HepG2 (cell line): ENCODE measurements around the gene TECPR1. TPM values are rescaled to one million over a fixed set of nuclear protein-coding genes. Genes with fewer than 3 reads are reported as not detected.

ENCODE experiments used
- CEBPB ChIP-seq: IDR thresholded peaks from 2 replicates; pipeline ENCODE4 v1.6.1; 2011; ENCODE audit warnings: low read depth, low read length, improper control_type of control experiment, borderline replicate concordance
- DNMT1 ChIP-seq: sonication (generic); formaldehyde crosslinking; IDR thresholded peaks from 2 replicates; pipeline ENCODE4 v1.5.1; 2020; ENCODE audit warnings: mild to moderate bottlenecking, missing genetic modification reagents
- FOSL2 ChIP-seq: sonication (generic); formaldehyde crosslinking; IDR thresholded peaks from 2 replicates; pipeline ENCODE4 v1.4.0; 2020; ENCODE audit warnings: missing genetic modification reagents
- LRRFIP1 ChIP-seq: sonication (generic); formaldehyde crosslinking; conservative IDR thresholded peaks from 2 replicates; pipeline ENCODE4 v1.4.0; 2020; ENCODE audit warnings: missing genetic modification reagents
- MLLT10 ChIP-seq: sonication (generic); formaldehyde crosslinking; IDR thresholded peaks from 2 replicates; pipeline ENCODE4 v1.4.0; 2020; ENCODE audit warnings: missing genetic modification reagents
- MXD4 ChIP-seq: IDR thresholded peaks from 2 replicates; pipeline ENCODE4 v1.6.1; 2016; ENCODE audit warnings: mild to moderate bottlenecking, missing biosample characterization, missing genetic modification reagents
- MYC ChIP-seq: sonication (generic); formaldehyde crosslinking; IDR thresholded peaks from 2 replicates; pipeline ENCODE4 v1.9.0; 2021; ENCODE audit warnings: missing genetic modification reagents, borderline replicate concordance
- NFE2 ChIP-seq: sonication (generic); formaldehyde crosslinking; IDR thresholded peaks from 2 replicates; pipeline ENCODE4 v1.4.0; 2020; ENCODE audit warnings: missing genetic modification reagents
- PCBP1 ChIP-seq: fragments of 200-400 bp; formaldehyde crosslinking; IDR thresholded peaks from 2 replicates; pipeline ENCODE4 v1.6.1; 2017; ENCODE audit warnings: mild to moderate bottlenecking, low read depth, low read length, borderline replicate concordance
- RBAK ChIP-seq: sonication (generic); formaldehyde crosslinking; IDR thresholded peaks from 2 replicates; pipeline ENCODE4 v1.5.1; 2020; ENCODE audit warnings: mild to moderate bottlenecking, missing genetic modification reagents
- SIX4 ChIP-seq: sonication (generic); formaldehyde crosslinking; IDR thresholded peaks from 2 replicates; pipeline ENCODE4 v1.4.0; 2020; ENCODE audit warnings: missing genetic modification reagents
- U2AF1 ChIP-seq: fragments of 200-400 bp; formaldehyde crosslinking; optimal IDR thresholded peaks from 2 replicates; pipeline ENCODE3; 2017; ENCODE audit warnings: mild to moderate bottlenecking, low read depth, low read length
- YEATS4 ChIP-seq: sonication (generic); formaldehyde crosslinking; IDR thresholded peaks from 2 replicates; pipeline ENCODE4 v1.4.0; 2020; ENCODE audit warnings: missing genetic modification reagents, borderline replicate concordance
- ZBTB7A ChIP-seq: sonication (generic); formaldehyde crosslinking; IDR thresholded peaks from 2 replicates; pipeline ENCODE4 v1.8.0; 2022; ENCODE audit warnings: mild to moderate bottlenecking, missing genetic modification reagents
- ZIK1 ChIP-seq: sonication (generic); formaldehyde crosslinking; IDR thresholded peaks from 2 replicates; pipeline ENCODE4 v1.5.0; 2020; ENCODE audit warnings: mild to moderate bottlenecking, low read depth, missing genetic modification reagents, borderline replicate concordance
- ZNF101 ChIP-seq: sonication (generic); formaldehyde crosslinking; IDR thresholded peaks from 2 replicates; pipeline ENCODE4 v1.4.0; 2020; ENCODE audit warnings: mild to moderate bottlenecking, low read depth, missing genetic modification reagents, borderline replicate concordance
- ZNF460 ChIP-seq: sonication (generic); formaldehyde crosslinking; IDR thresholded peaks from 2 replicates; pipeline ENCODE4 v1.5.1; 2020; ENCODE audit warnings: missing genetic modification reagents, mild to moderate bottlenecking, borderline replicate concordance
- polyA plus RNA-seq, 8 experiments: library from polyadenylated mRNA; depleted of rRNA in 3 of 8; stranded (reverse) in 7 of 8; unstranded in 1 of 8; fragments of >200 nt; fragmentation: Illumina TruSeq in 4 of 8; extraction: Trizol in 4 of 8; gene quantifications; 2 replicates each; pipeline versions ENCODE4 v1.2.1 to v1.2.3, GENCODE V29; 2011 to 2016; ENCODE audit warnings: low read depth in 4 of 8, missing spikeins in 1 of 8, mixed read lengths in 1 of 8; ENCODE audit not compliant: insufficient read depth in 1 of 8
- total RNA-seq, 5 experiments: library from RNA; depleted of rRNA; stranded (reverse); fragments of >200 nt; fragmentation: Illumina TruSeq; extraction: Trizol; gene quantifications; 2 replicates each; pipeline ENCODE4 v1.2.3, GENCODE V29; 2016; ENCODE audit warnings: low read depth in 1 of 5
- TF ChIP-seq, protein P1 (sequence below): sonication (generic); formaldehyde crosslinking; IDR thresholded peaks from 2 replicates; pipeline ENCODE4 v1.5.1; 2020; ENCODE audit warnings: mild to moderate bottlenecking, moderate library complexity, missing genetic modification reagents
- TF ChIP-seq, protein P2 (sequence below): sonication (generic); formaldehyde crosslinking; IDR thresholded peaks from 2 replicates; pipeline ENCODE4 v1.4.0; 2020; ENCODE audit warnings: missing genetic modification reagents, borderline replicate concordance
- TF ChIP-seq, protein P3 (sequence below): sonication (generic); formaldehyde crosslinking; IDR thresholded peaks from 2 replicates; pipeline ENCODE4; 2020; ENCODE audit warnings: missing genetic modification reagents, mild to moderate bottlenecking, borderline replicate concordance

TECPR1 gene
- total and polyA plus RNA-seq, 2 of the 13 experiments (the other 11 are each of a cell fraction or from before 2014, with no cell fraction given): 2.3 to 6.3 TPM

DNA sequence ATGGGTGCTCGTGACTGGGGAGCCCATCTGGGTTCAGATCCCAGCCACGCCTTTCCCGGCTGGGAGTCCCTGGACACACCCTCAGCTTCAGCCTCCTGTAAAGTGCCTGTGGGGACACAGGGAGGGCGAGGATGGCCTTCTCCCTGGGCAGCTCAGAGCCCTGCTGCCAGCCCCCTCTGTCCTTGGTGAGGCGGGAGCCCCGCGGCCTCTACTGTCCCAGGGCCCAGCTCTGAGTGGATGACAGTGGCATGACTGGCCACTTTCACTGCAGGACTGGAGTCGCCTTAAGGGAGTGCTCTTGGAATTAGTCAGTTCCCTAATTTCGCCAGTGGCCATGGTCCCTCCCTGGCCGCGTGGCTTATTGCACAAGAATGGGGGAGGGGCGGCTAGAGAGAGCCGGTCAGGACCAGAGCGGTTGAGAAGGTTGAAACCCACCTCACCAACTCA lies 34.1 kb upstream of the TECPR1 start (continued):
- TF ChIP-seq, protein P1, sequence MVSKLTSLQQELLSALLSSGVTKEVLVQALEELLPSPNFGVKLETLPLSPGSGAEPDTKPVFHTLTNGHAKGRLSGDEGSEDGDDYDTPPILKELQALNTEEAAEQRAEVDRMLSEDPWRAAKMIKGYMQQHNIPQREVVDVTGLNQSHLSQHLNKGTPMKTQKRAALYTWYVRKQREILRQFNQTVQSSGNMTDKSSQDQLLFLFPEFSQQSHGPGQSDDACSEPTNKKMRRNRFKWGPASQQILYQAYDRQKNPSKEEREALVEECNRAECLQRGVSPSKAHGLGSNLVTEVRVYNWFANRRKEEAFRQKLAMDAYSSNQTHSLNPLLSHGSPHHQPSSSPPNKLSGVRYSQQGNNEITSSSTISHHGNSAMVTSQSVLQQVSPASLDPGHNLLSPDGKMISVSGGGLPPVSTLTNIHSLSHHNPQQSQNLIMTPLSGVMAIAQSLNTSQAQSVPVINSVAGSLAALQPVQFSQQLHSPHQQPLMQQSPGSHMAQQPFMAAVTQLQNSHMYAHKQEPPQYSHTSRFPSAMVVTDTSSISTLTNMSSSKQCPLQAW (CRISPR knock-in tag): no peak
- TF ChIP-seq DNMT1 (CRISPR knock-in tag) (no peak), FOSL2 (CRISPR knock-in tag) (peak; percentile 61), MXD4 (CRISPR knock-in tag) (no peak), MLLT10 (no peak), CEBPB (peak; percentile 86), LRRFIP1 (no peak), ZNF101 (CRISPR knock-in tag) (no peak), MYC (CRISPR knock-in tag) (peak; percentile 29; the same call in 1 of the 2 replicates), PCBP1 (no peak), ZBTB7A (CRISPR knock-in tag) (no peak), U2AF1 (no peak), SIX4 (CRISPR knock-in tag) (no peak), ZNF460 (CRISPR knock-in tag) (no peak), NFE2 (no peak), RBAK (CRISPR knock-in tag) (no peak), YEATS4 (CRISPR knock-in tag) (no peak), ZIK1 (no peak)
- TF ChIP-seq, protein P2, sequence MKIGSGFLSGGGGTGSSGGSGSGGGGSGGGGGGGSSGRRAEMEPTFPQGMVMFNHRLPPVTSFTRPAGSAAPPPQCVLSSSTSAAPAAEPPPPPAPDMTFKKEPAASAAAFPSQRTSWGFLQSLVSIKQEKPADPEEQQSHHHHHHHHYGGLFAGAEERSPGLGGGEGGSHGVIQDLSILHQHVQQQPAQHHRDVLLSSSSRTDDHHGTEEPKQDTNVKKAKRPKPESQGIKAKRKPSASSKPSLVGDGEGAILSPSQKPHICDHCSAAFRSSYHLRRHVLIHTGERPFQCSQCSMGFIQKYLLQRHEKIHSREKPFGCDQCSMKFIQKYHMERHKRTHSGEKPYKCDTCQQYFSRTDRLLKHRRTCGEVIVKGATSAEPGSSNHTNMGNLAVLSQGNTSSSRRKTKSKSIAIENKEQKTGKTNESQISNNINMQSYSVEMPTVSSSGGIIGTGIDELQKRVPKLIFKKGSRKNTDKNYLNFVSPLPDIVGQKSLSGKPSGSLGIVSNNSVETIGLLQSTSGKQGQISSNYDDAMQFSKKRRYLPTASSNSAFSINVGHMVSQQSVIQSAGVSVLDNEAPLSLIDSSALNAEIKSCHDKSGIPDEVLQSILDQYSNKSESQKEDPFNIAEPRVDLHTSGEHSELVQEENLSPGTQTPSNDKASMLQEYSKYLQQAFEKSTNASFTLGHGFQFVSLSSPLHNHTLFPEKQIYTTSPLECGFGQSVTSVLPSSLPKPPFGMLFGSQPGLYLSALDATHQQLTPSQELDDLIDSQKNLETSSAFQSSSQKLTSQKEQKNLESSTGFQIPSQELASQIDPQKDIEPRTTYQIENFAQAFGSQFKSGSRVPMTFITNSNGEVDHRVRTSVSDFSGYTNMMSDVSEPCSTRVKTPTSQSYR (CRISPR knock-in tag): peak; percentile 97
- TF ChIP-seq, protein P3, sequence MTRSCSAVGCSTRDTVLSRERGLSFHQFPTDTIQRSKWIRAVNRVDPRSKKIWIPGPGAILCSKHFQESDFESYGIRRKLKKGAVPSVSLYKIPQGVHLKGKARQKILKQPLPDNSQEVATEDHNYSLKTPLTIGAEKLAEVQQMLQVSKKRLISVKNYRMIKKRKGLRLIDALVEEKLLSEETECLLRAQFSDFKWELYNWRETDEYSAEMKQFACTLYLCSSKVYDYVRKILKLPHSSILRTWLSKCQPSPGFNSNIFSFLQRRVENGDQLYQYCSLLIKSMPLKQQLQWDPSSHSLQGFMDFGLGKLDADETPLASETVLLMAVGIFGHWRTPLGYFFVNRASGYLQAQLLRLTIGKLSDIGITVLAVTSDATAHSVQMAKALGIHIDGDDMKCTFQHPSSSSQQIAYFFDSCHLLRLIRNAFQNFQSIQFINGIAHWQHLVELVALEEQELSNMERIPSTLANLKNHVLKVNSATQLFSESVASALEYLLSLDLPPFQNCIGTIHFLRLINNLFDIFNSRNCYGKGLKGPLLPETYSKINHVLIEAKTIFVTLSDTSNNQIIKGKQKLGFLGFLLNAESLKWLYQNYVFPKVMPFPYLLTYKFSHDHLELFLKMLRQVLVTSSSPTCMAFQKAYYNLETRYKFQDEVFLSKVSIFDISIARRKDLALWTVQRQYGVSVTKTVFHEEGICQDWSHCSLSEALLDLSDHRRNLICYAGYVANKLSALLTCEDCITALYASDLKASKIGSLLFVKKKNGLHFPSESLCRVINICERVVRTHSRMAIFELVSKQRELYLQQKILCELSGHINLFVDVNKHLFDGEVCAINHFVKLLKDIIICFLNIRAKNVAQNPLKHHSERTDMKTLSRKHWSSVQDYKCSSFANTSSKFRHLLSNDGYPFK (CRISPR knock-in tag): no peak
